NB4 (cell line): ENCODE data around the gene CGRRF1.

ENCODE experiments used
- DNase-seq: peaks from one replicate; pipeline ENCODE4 v3.0.0; 2010; ENCODE audit warnings: low read depth
- H3K4me3 ChIP-seq: one replicate; pipeline ENCODE4 v1.5.1; 2011; ENCODE audit warnings: mild to moderate bottlenecking, low read depth, low read length, moderate library complexity
- MYC ChIP-seq: IDR thresholded peaks from 2 replicates; pipeline ENCODE4 v1.6.1; 2011; ENCODE audit warnings: low read depth, low read length
- POLR2A ChIP-seq: IDR thresholded peaks from 2 replicates; pipeline ENCODE4 v1.6.1; 2011; ENCODE audit warnings: mild to moderate bottlenecking; ENCODE audit not compliant: insufficient read length; ENCODE audit errors: extremely low read depth
- TF ChIP-seq, protein P1 (sequence below): IDR thresholded peaks from 2 replicates; pipeline ENCODE4 v1.6.1; 2011; ENCODE audit warnings: low read depth, low read length
- TF ChIP-seq, protein P2 (sequence below): IDR thresholded peaks from one replicate; pipeline ENCODE4 v1.5.1; 2012; ENCODE audit warnings: low read depth, low read length

CGRRF1 gene

DNA sequence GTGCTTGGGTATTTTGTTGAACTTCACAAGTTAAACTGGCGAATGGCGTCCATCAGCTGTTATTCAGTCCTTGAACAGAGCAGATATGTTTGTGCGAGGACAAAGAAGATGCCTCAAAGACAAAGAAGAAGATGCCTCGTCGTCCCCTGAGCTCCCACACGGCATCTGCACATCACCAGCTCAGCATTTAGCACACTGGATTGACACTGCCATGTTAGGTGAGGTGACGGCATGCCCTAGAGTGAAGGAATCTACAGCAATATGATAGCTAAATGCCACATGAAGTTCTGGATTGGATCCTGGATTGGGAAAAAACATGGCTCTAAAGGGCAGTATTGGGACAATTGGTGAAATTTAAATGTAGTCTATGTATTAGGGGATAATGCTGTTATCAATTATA is 72.6 kb downstream of the CGRRF1 start:
- no peak overlapping the region for H3K4me3 ChIP-seq
- DNase-seq: no peak
- TF ChIP-seq MYC: no peak
- TF ChIP-seq, protein P1, sequence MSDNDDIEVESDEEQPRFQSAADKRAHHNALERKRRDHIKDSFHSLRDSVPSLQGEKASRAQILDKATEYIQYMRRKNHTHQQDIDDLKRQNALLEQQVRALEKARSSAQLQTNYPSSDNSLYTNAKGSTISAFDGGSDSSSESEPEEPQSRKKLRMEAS: no peak

DNA sequence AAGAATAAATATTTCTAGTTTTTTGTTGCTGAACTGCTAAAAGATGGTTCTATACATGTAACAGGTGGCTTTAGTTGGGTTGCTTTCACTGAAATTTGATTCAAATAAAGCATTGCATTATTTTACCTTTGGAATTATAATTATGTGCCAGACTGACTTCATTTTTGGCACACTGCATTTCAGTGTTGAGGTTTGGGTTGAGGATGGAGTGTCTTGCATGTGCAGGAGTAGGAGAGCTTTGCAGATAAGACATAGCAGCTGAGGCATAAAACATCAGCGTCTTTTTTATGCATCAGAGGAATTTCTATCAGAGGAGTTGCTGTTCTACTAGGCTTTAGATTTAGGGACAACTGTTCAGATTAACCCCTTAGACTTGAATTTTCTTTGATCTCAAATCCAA is 74.4 kb downstream of the CGRRF1 start:
- no peak overlapping the region for H3K4me3 ChIP-seq
- TF ChIP-seq, protein P1: no peak
- DNase-seq: no peak

DNA sequence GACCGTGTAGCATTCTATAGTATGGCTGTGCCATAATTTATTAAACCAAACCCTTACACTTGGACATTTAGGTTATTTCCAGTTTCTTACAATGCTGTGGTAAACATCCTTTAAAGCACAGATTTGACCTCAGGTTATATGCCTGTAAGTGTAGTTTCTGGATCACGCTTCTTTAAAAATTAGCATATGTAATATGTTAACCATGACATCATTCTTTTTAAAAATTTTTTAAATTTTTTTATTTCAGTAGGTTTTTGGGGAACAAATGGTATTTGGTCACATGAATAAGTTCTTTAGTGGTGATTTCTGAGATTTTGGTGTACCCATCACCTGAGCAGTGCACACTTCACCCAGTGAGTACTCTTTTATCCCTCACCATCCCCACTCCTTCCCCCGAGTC is 75.5 kb downstream of the CGRRF1 start:
- DNase-seq: no peak
- TF ChIP-seq MYC (no peak), POLR2A (no peak)
- TF ChIP-seq, protein P2, sequence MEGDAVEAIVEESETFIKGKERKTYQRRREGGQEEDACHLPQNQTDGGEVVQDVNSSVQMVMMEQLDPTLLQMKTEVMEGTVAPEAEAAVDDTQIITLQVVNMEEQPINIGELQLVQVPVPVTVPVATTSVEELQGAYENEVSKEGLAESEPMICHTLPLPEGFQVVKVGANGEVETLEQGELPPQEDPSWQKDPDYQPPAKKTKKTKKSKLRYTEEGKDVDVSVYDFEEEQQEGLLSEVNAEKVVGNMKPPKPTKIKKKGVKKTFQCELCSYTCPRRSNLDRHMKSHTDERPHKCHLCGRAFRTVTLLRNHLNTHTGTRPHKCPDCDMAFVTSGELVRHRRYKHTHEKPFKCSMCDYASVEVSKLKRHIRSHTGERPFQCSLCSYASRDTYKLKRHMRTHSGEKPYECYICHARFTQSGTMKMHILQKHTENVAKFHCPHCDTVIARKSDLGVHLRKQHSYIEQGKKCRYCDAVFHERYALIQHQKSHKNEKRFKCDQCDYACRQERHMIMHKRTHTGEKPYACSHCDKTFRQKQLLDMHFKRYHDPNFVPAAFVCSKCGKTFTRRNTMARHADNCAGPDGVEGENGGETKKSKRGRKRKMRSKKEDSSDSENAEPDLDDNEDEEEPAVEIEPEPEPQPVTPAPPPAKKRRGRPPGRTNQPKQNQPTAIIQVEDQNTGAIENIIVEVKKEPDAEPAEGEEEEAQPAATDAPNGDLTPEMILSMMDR: no peak
- TF ChIP-seq, protein P1: no peak
- no peak overlapping the region for H3K4me3 ChIP-seq
